Stimulated activated naive CD8-positive, alpha-beta T cell treated with anti-CD3 and anti-CD28 coated beads, Interleukin-15, Interleukin-2, amounts not matched to agents 100 ng/mL and 50 ng/mL, for 24 hours (primary cell): ENCODE measurements around the gene RAI1.
A peak's percentile ranks its signal among the peaks of the same experiment; 100 is the strongest.

ENCODE experiments used
- H3K27ac Mint-ChIP-seq: one replicate; pipeline ENCODE4 v1.8.0; 2021; ENCODE audit warnings: mild to moderate bottlenecking, mixed read lengths
- H3K27me3 Mint-ChIP-seq: one replicate; pipeline ENCODE4 v1.8.0; 2021; ENCODE audit warnings: mixed read lengths
- H3K36me3 Mint-ChIP-seq: one replicate; pipeline ENCODE4 v1.8.0; 2021; ENCODE audit warnings: low read depth, mixed read lengths
- H3K4me1 Mint-ChIP-seq: one replicate; pipeline ENCODE4 v1.8.0; 2021; ENCODE audit warnings: low read depth, mixed read lengths
- H3K4me3 Mint-ChIP-seq: one replicate; pipeline ENCODE4 v1.8.0; 2021; ENCODE audit warnings: mild to moderate bottlenecking, mixed read lengths
- H3K9me3 Mint-ChIP-seq: one replicate; pipeline ENCODE4 v1.8.0; 2021; ENCODE audit warnings: mixed read lengths

The RAI1 gene

DNA sequence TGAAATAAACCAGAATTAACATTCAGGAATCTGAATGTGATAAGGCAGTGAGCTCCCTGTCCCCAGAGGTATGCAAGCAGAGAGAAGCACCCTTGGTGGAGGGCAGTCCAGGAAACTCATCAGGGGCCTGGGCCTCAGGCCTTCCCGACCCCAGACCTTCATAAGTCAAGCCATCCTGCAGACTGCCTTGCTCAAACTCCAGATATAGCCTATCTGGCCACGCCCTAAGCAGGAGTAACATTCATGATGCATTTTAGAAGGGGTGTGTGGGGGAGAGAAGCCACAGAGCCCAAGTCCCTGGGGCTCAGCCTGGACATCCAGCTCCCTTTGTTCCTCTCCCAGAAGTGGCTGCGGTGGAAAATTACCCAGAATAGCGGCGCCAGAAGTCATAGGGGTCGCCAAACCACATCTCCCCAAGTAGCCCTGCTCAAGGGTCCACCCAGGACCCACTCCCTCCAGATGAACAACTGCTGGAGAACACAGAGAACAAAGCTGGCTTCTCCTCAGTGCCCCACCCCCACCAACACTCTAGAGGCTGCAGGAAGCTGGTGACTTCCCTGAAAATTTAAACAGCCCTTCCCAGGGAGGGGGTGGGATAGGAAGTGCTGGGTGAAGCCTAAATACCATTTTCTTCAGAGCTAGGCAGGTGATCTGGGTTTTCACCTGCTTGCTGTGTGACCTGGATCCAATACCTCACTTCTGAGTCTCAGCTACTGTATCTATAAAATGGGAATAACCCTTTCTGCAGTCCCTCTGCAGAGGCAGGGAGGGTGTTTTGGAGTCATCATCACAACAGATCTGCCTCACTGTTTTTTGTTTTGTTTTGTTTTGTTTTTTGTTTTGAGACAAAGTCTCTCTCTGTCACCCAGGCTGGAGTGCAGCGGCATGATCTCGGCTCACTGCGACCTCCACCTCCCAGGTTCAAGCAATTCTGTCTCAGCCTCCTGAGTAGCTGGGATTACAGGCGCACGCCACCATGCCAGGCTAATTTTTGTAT is 157.0 kb downstream of the RAI1 start:
- H3K27ac Mint-ChIP-seq = peak overlapping the region; percentile 41
- H3K4me3 Mint-ChIP-seq = peak overlapping the region; percentile 81
- no peaks in the 10 kb centered on the region for H3K9me3 Mint-ChIP-seq
- peaks cover 22% of the 10 kb centered on the region for H3K36me3 Mint-ChIP-seq
- peaks cover 65% of the 10 kb centered on the region for H3K4me1 Mint-ChIP-seq
- H3K27me3 Mint-ChIP-seq = no peaks in the 10 kb centered on the region

DNA sequence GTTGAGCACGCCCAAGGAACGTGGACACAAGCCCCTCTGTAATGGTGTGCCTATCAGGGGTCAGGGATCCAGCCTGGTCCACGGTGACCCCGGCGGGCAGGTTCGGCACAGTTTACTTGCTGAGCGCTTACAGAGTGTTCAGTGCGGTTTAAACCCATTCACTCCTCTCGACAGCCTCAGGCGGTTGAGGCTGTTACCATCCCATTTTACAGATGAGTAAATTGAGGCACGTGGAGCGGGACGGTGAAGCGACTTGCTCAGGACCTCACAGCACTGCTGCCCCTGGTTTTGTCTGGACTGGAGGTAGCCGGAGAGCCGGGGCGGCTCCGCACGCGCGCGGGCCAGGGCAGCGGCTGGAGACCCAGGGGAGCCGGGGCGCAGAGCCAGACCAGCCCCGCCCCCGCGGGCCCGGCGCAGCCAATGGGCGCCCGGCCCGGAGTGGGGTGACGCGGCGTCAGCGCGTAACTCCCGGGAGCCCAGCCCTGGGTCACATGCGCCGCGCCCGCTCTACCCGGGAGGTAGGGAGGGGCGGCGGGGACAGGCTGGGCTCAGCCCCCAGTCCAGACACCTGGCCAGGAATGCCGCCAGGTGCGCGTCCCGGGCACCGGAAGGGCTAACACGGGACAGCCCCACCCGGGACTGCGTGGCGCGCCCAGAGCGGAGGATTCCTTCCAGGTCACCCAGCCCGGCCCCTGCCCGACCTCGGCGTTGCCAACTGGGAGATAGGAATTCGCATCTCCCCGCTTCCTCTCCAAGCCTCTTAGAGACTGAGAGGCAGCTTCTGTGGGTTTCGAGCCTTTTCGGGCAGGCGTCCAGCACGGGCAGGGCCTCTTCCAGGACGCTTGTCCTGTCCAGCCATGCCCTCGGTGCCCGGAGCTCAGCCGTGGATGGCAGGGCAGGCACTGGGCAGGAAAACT is 158.8 kb downstream of the RAI1 start:
- Mint-ChIP-seq H3K4me1 (peaks cover 48% of the 10 kb centered on the region), H3K27me3 (no peaks in the 10 kb centered on the region), H3K9me3 (no peaks in the 10 kb centered on the region), H3K27ac (peak overlapping the region; percentile 79), H3K36me3 (peaks cover 6% of the 10 kb centered on the region), H3K4me3 (peak overlapping the region; percentile 81)

DNA sequence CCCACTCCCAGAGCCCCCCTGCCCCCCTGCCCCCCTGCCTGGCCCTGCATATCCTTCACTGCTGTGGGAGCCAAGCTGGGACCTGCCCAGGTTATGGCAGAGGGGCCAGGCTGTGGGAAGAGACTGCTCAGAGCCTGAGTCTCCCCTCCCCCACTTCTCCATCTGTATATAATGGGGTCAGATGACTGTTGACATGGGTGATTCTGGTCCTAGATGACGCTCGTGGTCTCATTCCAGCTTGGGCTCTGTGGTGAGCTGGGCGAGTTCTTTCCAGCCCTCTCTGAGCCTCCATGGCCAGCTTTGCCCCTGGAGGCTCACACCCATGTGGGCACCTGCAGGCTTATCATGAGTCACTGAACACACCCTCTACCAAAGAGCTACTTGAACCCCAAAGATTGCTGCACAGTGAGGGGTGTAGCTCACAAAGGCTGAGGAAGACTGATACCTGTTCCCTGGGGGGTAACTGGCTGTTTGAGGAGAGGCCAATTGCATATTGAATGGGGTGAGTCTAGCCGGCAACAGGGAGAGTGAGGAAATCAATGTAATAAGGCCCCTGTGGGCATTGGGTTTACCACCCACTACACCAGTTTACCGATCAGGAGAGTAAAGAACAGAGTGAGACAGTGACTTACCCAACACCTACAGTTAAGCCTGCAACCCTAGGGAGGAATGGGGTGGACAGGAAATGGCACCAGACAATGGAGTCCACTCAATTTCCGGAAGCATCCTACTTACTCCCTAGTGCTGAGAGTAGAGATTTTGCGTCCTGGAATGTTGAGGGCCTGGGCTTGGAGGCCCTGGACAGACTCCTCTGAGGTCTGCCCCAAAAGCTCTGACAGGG is 159.7 kb downstream of the RAI1 start:
- no peaks in the 10 kb centered on the region for H3K27me3 Mint-ChIP-seq
- peaks cover 38% of the 10 kb centered on the region for H3K4me1 Mint-ChIP-seq
- peak overlapping the region; percentile 73 for H3K4me3 Mint-ChIP-seq
- H3K9me3 Mint-ChIP-seq = no peaks in the 10 kb centered on the region
- peaks cover under 1% of the 10 kb centered on the region for H3K36me3 Mint-ChIP-seq
- H3K27ac Mint-ChIP-seq = peak overlapping the region; percentile 84

DNA sequence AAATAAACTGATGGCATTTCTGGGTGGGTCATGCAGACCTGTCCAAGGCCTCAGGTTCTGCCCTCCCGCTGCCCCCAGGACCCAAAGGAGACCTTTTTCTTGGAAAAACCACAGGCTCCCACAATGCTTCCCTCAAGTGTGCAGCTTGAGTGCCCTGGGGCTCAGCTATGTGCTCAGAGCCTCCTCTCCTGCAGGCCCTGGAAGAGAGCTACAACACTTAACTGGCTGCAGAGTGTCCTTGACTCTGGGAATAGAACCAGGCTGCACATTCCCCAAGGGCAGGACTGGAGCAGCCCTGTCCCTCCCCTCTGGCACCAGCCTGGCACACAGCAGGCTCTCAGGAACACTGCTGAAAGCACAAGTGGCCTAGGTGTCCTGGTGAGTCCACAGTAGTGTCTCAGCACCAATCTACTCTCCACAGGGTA is 160.4 kb downstream of the RAI1 start:
- Mint-ChIP-seq H3K27ac (no peak overlapping the region), H3K4me3 (no peak overlapping the region), H3K36me3 (no peaks in the 10 kb centered on the region), H3K9me3 (no peaks in the 10 kb centered on the region), H3K4me1 (peaks cover 40% of the 10 kb centered on the region), H3K27me3 (no peaks in the 10 kb centered on the region)

DNA sequence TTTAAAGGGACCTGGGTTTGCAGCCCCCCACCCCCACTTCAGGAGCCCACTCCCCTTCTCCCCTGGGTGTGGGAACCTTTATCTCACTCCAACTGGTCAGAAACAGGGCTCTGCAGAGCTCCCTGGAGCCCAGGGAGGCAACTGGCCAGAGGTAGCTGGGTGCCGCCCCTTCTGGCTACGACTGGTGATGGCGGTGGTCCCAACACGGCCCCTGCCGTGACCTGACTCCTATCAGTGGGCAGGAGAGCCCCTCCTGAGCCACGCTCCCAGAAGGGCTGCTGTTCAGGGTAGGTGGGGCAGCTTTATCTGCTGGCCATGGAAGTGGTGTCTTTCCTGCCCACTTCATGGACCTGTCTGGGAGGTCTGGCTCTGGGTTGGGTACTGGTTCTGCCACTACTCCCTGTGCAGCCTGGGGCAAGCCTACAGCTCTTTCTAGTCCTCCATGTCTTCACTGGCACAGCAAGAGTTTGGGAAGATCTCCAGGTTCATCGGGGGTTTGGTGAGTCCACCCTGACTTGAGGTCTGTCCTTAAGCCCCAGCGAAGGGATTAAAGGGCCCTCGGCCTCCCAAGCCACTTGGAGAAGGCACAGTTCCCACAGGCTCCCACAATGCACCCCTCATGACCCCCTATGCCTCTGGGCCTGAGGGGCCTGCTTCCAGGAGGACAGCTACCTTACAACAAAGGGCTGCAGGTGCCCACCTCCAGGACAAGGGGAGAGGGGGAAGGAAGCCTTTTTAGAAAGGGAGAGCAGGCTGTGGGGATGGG is 161.0 kb downstream of the RAI1 start:
- Mint-ChIP-seq H3K27me3 (no peaks in the 10 kb centered on the region), H3K9me3 (no peaks in the 10 kb centered on the region), H3K36me3 (no peaks in the 10 kb centered on the region), H3K27ac (no peak overlapping the region), H3K4me1 (peaks cover 39% of the 10 kb centered on the region), H3K4me3 (no peak overlapping the region)

DNA sequence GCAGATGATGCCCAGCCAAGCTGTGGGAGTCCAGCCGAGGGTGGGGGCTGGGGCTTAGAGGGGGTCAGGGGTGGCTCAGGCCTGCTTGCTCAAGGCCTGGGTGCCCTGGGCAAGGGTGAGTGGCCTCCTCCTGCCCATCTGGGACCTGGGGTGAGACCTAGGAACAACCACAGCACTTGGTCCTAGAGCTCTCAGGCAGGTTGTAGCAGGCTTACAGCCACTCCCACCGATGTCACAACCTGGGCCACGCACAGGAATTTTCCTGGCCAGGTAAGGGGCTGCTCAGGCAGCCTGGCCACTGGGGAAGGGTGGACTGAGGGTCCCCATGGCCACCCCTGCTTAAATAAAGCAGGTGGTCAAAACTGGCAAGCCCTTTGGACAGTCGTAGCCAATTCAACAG is 161.8 kb downstream of the RAI1 start:
- H3K4me1 Mint-ChIP-seq = peaks cover 38% of the 10 kb centered on the region
- no peaks in the 10 kb centered on the region for H3K36me3 Mint-ChIP-seq
- no peaks in the 10 kb centered on the region for H3K27me3 Mint-ChIP-seq
- H3K27ac Mint-ChIP-seq = no peak overlapping the region
- no peaks in the 10 kb centered on the region for H3K9me3 Mint-ChIP-seq
- no peak overlapping the region for H3K4me3 Mint-ChIP-seq

DNA sequence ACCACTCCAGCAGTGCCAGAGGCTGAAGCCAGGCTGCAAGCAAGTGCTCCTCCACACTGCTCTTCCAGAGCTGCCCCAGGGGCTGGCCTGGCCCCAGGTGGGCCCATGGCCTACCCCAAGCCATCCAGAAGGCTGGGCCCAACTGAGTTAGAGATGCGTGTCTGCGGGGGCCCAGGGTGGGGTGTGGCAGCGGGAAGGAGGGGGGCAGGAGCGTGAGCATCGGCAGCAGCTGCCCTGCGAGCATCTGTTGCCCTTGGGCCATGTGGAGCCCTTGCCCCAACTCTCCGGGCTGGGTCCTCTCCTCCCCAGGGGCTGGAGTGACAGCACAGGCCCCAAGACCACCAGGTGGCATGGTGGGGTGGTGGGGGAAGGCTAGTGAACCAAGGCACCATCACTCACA is 162.8 kb downstream of the RAI1 start:
- H3K27me3 Mint-ChIP-seq = no peaks in the 10 kb centered on the region
- H3K36me3 Mint-ChIP-seq = no peaks in the 10 kb centered on the region
- no peak overlapping the region for H3K4me3 Mint-ChIP-seq
- H3K9me3 Mint-ChIP-seq = no peaks in the 10 kb centered on the region
- peaks cover 38% of the 10 kb centered on the region for H3K4me1 Mint-ChIP-seq
- no peak overlapping the region for H3K27ac Mint-ChIP-seq

DNA sequence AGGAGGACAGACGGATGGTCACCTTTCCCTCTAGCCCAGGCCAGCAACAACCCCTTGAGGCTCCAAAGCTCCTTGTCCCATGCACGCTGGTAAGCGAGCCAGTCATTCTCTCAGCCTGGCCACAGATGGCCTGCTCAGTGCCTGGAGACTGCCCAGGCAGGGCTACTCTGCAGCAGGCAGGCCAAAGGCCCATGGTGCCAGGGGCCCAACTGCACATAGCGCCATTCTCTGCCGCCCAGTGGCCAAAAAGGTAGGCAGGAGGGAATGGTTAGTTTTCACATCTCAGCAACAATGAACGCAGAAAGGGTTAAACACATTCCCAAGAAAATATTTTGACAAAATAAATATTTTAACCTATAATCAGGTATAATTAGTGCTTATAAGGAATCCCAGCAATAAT is 163.2 kb downstream of the RAI1 start:
- Mint-ChIP-seq H3K4me1 (peaks cover 38% of the 10 kb centered on the region), H3K36me3 (no peaks in the 10 kb centered on the region), H3K27me3 (no peaks in the 10 kb centered on the region), H3K27ac (no peak overlapping the region), H3K9me3 (no peaks in the 10 kb centered on the region), H3K4me3 (no peak overlapping the region)

DNA sequence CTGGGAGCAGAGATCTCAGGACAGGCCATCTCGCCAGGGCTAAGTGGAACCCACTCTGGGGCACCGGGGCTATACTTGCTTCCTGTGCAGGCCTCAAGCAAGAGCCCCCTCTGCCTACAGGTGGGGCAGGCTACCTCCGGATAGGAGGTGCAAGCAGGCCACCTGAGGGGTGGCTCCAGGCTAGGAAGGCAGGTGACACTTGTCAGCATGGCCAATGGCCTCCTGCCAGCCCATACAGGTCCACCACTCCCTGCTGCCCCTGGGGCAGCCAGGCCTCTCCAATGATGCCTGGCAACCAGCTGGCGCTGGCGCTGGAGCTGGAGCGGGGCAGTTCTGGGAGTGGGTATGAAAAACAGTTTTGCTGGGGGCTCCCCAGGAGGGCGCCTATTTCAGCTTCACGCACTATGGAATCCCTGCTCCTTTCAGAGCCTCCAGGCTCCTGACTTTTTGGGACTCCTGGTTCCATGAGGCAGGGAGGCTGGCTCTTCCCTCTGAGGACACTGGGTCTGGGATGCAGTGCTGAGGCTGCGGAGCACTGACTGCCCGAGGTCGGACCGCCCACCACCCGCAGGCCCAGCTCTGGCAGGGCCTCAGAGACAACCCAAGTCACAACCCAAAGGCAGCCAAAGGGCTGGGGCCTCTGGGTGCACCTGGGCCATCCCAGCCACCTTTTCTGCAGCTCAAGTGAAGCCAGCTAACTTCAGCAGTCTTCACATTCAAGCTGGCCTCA is 164.0 kb downstream of the RAI1 start:
- H3K27ac Mint-ChIP-seq = no peak overlapping the region

DNA sequence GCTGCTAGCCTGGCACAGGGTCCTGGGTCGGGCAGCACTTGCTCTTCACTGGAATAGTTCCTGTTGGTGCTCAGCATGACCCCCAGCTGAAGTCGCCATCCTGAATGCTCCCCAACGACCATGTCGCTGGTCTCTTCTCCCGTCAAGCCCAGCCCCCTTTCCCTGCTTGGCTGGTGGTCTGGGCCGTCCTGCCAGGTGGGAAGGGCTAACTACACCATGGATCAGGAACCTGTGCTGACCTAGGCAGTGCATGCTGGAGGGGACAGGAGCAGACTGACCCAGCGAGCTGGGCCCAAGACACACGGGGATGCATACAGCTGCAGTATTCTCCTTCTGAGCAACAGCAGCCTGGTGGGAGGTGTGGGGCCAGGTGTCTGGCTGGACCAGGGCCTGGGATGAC is 164.7 kb downstream of the RAI1 start:
- no peaks in the 10 kb centered on the region for H3K36me3 Mint-ChIP-seq
- H3K27ac Mint-ChIP-seq = no peak overlapping the region
- H3K4me3 Mint-ChIP-seq = no peak overlapping the region
- peaks cover 45% of the 10 kb centered on the region for H3K4me1 Mint-ChIP-seq
- no peaks in the 10 kb centered on the region for H3K9me3 Mint-ChIP-seq
- no peaks in the 10 kb centered on the region for H3K27me3 Mint-ChIP-seq

More for the DNA sequence above, 164.0 kb downstream of the RAI1 start:
- H3K4me1 Mint-ChIP-seq = peaks cover 42% of the 10 kb centered on the region
- no peaks in the 10 kb centered on the region for H3K36me3 Mint-ChIP-seq
- H3K27me3 Mint-ChIP-seq = no peaks in the 10 kb centered on the region
- H3K9me3 Mint-ChIP-seq = no peaks in the 10 kb centered on the region
- no peak overlapping the region for H3K4me3 Mint-ChIP-seq

DNA sequence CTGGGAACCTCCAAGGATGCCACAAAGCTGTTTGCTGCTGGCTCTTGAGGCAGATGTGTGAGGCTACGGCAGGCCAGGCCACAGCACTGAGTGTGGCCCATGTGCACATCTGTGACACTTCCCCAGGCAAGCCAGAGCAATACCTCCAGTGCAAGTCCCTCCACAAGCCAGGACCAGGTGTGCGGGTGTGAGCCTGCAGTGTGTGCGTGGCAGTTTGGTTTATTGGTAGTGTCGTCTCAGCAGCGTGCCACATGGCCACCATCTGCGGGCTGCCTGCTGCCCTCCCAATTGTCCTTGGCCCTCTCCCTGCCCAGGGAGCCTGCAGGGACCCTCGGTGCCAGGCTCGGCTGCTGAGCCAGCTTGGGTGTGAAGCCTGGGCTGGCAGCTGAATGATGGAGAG is 165.4 kb downstream of the RAI1 start:
- H3K36me3 Mint-ChIP-seq = no peaks in the 10 kb centered on the region
- no peak overlapping the region for H3K4me3 Mint-ChIP-seq
- H3K4me1 Mint-ChIP-seq = peaks cover 49% of the 10 kb centered on the region
- no peak overlapping the region for H3K27ac Mint-ChIP-seq
- H3K27me3 Mint-ChIP-seq = no peaks in the 10 kb centered on the region
- H3K9me3 Mint-ChIP-seq = no peaks in the 10 kb centered on the region

DNA sequence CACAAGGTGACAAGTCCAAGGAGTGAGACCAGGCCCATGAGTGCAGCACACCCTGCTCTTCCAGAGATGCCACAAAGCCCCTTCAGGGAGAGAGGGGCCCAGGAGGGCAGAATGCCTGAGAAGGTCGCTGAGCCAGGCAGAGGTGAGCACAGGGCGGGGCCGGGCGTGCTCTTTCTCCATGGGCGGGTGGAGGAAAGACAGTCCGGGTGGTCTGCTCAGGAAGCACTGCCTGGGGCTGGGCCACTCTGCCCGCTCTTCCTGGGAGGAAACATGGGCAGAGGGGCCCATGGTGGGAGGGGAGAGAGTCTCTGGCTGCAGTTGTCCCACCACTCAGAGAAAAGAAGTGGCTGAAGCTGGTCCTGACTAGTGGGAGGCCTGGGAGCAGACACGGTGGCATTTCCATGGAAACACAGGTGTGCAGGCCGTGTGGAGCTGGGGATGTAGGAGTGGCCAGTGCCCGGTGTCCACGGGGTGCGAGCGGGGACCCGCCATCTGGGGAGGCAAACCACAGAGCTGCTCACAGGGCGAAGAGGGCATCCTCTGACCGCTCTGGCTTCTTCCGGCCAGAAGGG is 165.9 kb downstream of the RAI1 start:
- no peaks in the 10 kb centered on the region for H3K9me3 Mint-ChIP-seq
- no peak overlapping the region for H3K27ac Mint-ChIP-seq
- H3K4me1 Mint-ChIP-seq = peaks cover 55% of the 10 kb centered on the region
- H3K4me3 Mint-ChIP-seq = no peak overlapping the region
- H3K36me3 Mint-ChIP-seq = no peaks in the 10 kb centered on the region
- H3K27me3 Mint-ChIP-seq = no peaks in the 10 kb centered on the region

DNA sequence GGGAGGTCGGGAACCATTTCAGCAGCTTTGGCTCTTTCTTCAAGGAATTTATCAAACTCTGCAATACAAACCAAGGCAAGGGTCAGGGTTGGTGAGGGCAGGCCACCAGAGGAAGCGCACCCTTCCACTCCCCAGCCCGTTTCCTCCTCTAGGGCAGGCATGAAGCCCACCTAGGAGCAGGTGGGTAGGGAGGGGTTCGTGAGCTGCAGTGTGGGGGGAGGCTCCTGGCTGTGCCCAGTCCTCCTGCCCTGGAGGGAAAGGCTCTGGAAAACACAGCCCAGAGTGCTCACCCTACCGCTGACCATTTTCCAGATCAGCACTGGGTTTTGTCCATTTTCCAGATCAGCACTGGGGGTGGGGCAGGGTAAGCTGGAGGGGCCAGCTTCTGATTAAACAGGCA is 166.5 kb downstream of the RAI1 start:
- no peaks in the 10 kb centered on the region for H3K36me3 Mint-ChIP-seq
- H3K27me3 Mint-ChIP-seq = no peaks in the 10 kb centered on the region
- no peak overlapping the region for H3K27ac Mint-ChIP-seq
- no peaks in the 10 kb centered on the region for H3K9me3 Mint-ChIP-seq
- peaks cover 58% of the 10 kb centered on the region for H3K4me1 Mint-ChIP-seq
- no peak overlapping the region for H3K4me3 Mint-ChIP-seq
